HPDE6-E6E7 (cell line): ENCODE data around the gene RNF14.
A peak's percentile ranks its signal among the peaks of the same experiment; 100 is the strongest.

Experiments used
- DNase-seq: peaks from one replicate; pipeline ENCODE4 v3.0.0; 2011; ENCODE audit warnings: missing footprints; ENCODE audit errors: extremely low spot score

Gene RNF14

GRCh38 chr5:141948812-141949211 lies 20.1 kb upstream of the RNF14 start:
- DNase-seq = no peak

DNA sequence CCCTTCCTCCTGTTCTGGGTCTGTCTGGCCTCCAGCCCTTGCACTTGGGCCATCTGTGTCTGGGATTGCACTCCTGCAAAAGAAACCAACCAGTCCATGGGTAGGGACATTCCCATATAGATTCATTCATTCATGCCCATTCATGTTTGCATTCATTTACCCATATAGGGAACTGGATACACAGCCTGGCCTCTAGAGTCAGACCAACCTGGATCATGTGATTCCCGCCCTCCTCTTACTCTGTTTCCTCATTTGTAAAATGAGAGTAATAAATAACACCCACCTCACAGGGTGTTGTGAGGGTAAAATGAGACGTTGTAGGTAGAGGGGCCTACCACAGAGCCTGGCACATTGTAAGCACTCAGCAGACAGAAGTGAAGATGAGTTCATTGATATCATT lies 19.4 kb upstream of the RNF14 start:
- DNase-seq = no peak

DNA sequence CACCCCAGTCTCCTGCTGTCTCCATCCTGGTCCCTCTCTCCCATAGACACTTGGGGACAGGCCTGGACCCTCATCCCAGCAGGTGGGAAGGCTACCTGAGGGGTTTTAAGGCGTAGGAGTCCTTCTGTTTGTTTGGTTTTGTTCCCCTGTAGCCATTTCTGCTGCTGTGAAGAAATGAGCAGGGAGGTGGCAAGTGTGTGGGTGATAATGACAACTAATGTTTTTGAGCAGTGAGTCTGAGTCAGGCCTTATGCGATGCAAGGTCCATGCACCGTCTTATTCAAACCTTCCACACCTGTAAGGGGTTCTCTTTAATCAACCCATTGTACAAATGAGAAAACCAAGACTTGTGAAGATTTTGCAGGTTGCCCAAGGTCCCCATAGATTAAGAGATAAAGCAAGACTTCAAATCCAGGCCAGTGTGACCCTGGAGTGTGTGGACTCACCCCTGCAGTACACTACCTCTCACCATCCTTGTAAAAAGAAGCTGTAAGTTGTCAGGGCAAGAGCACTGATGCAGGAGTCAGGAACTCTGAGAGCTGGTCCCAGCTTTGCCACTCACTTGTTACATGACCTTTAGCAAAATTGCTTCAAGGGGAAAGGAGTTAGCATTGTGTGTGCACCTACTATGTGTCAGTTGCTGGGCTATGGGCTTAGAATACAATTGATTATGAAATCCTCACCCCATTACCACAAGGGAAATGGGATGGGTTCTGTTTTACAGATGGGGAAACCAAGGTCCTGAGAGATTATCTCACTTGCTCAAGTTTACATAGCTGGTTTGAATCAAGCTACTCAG lies 18.5 kb upstream of the RNF14 start:
- no peak for DNase-seq

DNA sequence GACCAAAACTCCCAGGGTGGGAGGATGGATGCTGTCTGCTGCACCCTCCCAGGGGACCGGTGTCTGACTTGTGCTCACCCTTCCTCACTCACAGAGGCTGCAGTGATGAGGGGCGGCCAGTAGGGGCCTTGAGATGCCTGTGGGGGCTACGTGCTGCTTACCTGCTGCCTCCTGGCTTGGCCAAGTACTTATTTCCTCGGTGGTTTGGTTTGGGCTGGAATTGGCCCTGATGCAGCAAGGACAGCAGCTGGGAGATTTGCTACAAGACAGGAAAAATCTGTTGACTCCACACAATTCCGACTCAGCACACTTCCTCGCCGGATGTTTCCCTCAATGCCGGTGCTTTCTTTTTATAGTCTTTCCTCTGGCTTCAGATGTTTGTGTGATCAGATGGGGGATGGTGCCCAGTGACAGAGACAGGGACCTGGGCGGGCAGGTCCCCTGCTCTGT lies 17.5 kb upstream of the RNF14 start:
- DNase-seq = no peak

DNA sequence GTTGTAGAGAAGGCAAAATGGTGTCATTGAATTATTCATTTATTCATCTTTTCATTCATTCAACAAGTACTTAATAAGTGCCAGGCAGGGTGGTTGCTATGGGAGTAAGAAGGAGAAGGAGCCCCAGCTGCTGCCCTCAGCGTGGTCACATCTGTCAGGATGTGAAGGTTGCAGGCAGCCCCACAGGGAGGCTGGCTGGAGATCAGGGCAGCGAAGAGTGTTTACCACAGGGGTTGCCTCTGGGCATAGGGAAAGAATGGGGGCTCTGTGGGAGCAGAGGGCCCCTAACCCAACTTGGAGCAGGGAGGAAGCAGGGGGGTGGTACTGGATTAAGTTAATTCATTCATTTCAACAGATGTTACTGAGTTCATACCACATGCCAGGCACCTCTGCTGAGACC lies 16.9 kb upstream of the RNF14 start:
- DNase-seq = no peak

DNA sequence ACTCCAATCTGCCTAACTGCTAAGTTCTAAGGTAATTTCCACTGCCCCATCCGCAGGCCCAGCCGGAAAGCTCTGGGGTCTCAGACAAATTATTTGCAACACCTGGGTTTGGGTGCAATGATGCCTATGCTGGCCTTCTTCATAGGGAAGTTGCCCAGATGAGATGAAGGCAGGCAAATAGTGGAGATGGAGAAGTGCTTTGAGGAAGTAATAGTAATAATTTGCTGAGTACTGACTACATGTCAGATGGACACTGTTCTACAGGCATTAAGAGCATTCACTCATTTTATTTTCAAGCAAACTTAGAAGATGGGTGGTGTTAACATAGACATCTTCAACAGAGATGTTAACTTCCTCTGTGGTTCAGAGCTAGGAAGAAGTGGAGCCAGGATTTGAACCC lies 14.7 kb upstream of the RNF14 start:
- DNase-seq = no peak

- DNase-seq = no peak
Measured at GRCh38 chr5:141957367-141957996, 11.4 kb upstream of the RNF14 start.

- DNase-seq = no peak
Measured at GRCh38 chr5:141958113-141958512, 10.8 kb upstream of the RNF14 start, which contains the start of gene PCDH12. Gene PCDH12, minus strand, starts transcription at chr5:141958202. Its CDS starts 351 bp downstream, at chr5:141957851.

- no peak for DNase-seq
Measured at GRCh38 chr5:141958546-141959172, 10.2 kb upstream of the RNF14 start.

- DNase-seq = no peak
Measured at GRCh38 chr5:141960018-141960417, 8.9 kb upstream of the RNF14 start.

GRCh38 chr5:141960449-141961323 lies 8.2 kb upstream of the RNF14 start:
- peak; percentile 86 for DNase-seq

DNA sequence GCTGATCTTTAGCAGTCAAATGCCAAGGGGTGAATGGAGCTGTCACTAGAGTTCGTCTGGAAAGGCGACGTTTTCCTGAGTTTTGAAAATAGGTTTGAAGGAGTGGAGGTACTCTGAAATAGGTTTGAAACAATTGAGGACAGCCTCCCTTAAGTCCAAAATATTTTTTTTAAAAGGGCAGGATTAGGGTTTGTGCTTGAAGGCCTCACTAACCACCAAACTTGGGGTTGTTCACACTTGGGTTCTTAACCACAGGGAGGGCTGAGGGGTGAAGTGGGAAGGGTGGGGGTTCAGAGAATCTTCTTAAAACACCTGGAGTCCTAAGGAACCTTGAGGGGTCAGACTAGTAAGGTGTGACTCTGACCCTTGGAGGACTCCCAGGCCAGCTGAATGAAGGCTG lies 7.4 kb upstream of the RNF14 start:
- DNase-seq = no peak

DNA sequence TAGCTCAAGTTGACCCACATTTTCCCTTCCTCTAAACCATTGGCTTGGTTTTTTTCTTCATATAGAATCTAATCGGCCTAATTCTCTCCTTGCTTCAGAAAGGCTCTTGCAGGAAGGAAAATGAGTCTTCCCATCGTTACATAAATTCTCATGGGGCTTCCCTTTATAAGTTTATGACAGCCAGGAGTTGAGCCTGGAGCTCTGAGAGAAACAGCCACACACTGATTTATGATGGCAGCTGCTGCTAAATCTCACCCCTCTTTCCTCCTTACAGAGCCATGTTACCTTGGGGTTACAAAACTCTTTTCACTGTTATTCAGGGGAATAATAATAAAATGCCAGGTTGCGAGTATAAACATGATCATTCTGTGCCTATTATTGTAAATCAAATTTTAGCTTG lies 5.2 kb upstream of the RNF14 start:
- DNase-seq = no peak

- DNase-seq = no peak
Measured at GRCh38 chr5:141965071-141965470, 3.8 kb upstream of the RNF14 start.

- no peak for DNase-seq
Measured at GRCh38 chr5:141966275-141966962, 2.5 kb upstream of the RNF14 start.

GRCh38 chr5:141966963-141967333 lies 2.0 kb upstream of the RNF14 start:
- no peak for DNase-seq

DNA sequence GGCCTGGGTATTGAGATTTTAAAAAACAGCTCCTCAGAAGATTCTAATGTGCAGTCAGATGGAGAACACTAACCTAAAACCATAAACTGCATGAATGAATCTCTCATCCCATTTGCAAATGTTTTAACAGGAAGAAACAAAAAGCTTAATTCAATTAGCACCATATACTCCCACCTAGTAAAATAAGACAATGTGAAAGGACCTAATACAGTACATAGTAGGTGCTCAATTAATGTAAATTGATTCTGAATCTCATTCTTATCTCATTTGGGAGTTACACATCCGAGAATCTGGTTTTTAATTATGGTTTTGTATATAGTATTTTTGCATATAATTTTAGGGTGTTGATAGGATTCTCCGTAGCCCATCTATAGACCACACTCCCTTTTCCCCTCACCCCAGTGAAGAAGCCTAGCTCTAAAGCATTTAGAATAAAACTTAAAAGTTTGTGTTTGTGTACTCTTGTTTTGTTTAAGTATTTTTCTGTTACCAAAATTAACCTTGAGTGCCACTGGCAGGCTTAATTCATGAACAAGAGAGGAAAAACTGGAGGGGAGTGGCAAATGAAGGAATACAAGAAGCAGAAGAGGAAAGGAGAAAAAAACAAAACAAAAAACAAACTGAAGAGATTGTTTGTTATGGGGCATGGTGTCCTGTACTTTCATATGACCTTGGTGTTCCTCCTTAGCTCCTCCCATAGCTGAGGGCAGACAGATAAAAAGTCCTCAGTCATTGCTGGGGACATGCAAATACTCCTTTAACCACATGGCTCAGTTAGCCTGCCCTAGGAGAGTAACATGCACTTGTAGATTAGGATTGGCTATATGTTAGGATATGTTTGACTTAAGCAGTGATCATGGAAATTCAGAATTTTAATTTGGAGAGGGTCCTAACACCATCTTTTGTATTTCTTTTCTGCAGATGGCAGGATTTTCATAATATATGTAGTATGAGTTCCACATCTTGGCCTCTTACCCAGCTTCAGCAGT lies 1.2 kb downstream of the RNF14 start:
- no peak for DNase-seq

- no peak for DNase-seq
Measured at GRCh38 chr5:141973871-141974595, 5.1 kb downstream of the RNF14 start.

DNA sequence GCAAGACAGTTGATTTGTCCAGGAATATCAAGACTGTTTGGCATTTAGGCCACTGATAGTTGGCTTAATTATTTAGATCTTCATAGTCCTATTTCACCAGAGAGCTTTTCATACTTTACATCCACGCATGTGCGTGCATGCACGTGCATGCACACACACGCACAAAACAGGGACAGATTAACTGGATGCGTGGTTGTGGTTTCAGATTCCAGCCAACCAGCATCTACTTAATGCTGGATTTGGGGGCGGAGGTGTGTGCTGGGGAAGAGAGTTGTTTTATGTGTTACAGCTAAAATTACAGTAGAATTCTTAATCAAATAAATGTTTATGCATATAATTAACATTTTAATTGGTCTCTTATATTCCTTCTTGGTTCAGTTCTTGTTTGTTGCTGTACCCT lies 7.3 kb downstream of the RNF14 start:
- no peak for DNase-seq
